ENCODE measurements around the gene RTL5. TPM values are rescaled to one million over a fixed set of nuclear protein-coding genes. Genes with fewer than 3 reads are reported as not detected.

The RTL5 gene
- total RNA-seq, 2 experiments from 2014 or later = not detected

- Histone ChIP-seq H4K20me1 (ENCODE audit: insufficient read depth, low read length) (no peaks in the 10 kb centered on the region), H3K79me2 (ENCODE audit: insufficient read depth, low read depth, low read length) (no peaks in the 10 kb centered on the region), H3K27ac (ENCODE audit: low read depth, low read length, poor library complexity, severe bottlenecking) (no peak overlapping the region), H3K9me3 (ENCODE audit: low read length) (no peaks in the 10 kb centered on the region), H3K4me2 (ENCODE audit: low read length) (no peak overlapping the region), H2AFZ (ENCODE audit: low read length) (no peak overlapping the region), H3K36me3 (ENCODE audit: insufficient read depth, low read length) (no peaks in the 10 kb centered on the region), H3K9me2 (ENCODE audit: insufficient read depth, low read length) (no peaks in the 10 kb centered on the region), H3K4me3 (ENCODE audit: low read depth, low read length, poor library complexity, severe bottlenecking) (no peak overlapping the region), H3K4me1 (ENCODE audit: insufficient read depth, low read length, poor library complexity, severe bottlenecking) (no peaks in the 10 kb centered on the region)
- ChIA-PET CTCF (ENCODE audit: unreplicated experiment) (no interaction called here), POLR2A (no interaction called here)
- DNase-seq (ENCODE audit: low spot score) = no peak
- no TSS peak for BruUV-seq (replicated peaks)
- TF ChIP-seq EZH2phosphoT487 (IDR thresholded peaks at IDR 0.05; ENCODE audit: borderline replicate concordance, low read depth, low read length) (no peak), CTCF (conservative IDR thresholded peaks at IDR 0.05; ENCODE audit: low read length) (no peak)
- intact Hi-C loops (cut with micrococcal nuclease; ENCODE audit: unreplicated experiment) = no loop called here
Measured at GRCh38 chrX:72142794-72143608, 11.3 kb upstream of the RTL5 start.

DNA sequence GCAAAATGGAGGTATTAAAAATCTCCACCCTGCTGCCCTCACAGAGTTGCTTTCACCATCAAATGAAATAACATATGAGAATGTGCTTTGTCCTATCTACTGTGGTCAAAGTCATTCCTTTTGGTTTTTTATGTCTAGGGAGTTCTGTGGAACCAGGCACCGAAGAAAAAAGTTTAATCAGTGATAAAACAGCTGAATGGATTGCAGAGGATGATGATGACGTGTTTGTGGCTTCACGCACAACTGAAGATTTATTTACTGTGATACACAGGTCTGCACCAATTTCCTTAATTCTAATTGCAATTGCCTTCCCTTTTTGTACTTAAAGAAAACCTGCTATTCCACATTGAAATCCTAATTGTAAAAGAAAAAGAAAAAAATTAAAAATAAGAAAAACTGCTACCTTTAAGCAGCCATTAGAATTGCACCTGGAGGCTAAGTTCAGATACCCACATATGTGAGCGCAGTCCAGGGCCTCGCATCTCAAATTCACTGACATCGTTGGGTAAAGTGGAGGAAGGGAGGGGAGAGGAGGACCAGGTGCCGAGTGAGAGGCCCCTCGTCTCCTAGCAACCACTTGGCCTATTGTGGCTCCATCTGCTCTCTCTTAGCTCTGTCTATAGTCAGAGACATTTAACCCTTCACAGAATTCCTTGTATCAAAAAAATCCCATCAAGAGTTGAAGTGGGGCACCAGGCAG lies 10.5 kb upstream of the RTL5 start:
- CTCF ChIA-PET (ENCODE audit: unreplicated experiment) = no interaction called here
- POLR2A ChIA-PET = no interaction called here
- TF ChIP-seq CTCF (conservative IDR thresholded peaks at IDR 0.05; ENCODE audit: low read length) (no peak), EZH2phosphoT487 (IDR thresholded peaks at IDR 0.05; ENCODE audit: borderline replicate concordance, low read depth, low read length) (no peak)
- no peak overlapping the region for H3K4me3 ChIP-seq (ENCODE audit: low read depth, low read length, poor library complexity, severe bottlenecking)
- no peaks in the 10 kb centered on the region for H3K4me1 ChIP-seq (ENCODE audit: insufficient read depth, low read length, poor library complexity, severe bottlenecking)
- H3K27ac ChIP-seq (ENCODE audit: low read depth, low read length, poor library complexity, severe bottlenecking) = no peak overlapping the region
- H3K9me2 ChIP-seq (ENCODE audit: insufficient read depth, low read length) = no peaks in the 10 kb centered on the region
- no peak overlapping the region for H3K4me2 ChIP-seq (ENCODE audit: low read length)
- no peak overlapping the region for H2AFZ ChIP-seq (ENCODE audit: low read length)
- no peaks in the 10 kb centered on the region for H3K79me2 ChIP-seq (ENCODE audit: insufficient read depth, low read depth, low read length)
- H3K9me3 ChIP-seq (ENCODE audit: low read length) = no peaks in the 10 kb centered on the region
- no peaks in the 10 kb centered on the region for H4K20me1 ChIP-seq (ENCODE audit: insufficient read depth, low read length)
- DNase-seq (ENCODE audit: low spot score) = no peak
- intact Hi-C loops (cut with micrococcal nuclease; ENCODE audit: unreplicated experiment) = no loop called here
- no TSS peak for BruUV-seq (replicated peaks)
- H3K36me3 ChIP-seq (ENCODE audit: insufficient read depth, low read length) = no peaks in the 10 kb centered on the region
